Bronchial epithelial cell (primary cell): ENCODE measurements around the gene CGREF1. TPM values are rescaled to one million over a fixed set of nuclear protein-coding genes. Genes with fewer than 3 reads are reported as not detected.

ENCODE experiments used
- DNase-seq: peaks from one replicate; pipeline ENCODE4 v3.0.0-alpha.2; 2010; ENCODE audit warnings: low read depth
- FAIRE-seq: peaks from 2 replicates; lab custom pipeline; 2011; peaks lifted over from hg19 to GRCh38; lab: Jason Lieb, UNC
- H3K27me3 ChIP-seq: 2 replicates; pipeline ENCODE4 v1.5.1; 2011; ENCODE audit warnings: low read length; ENCODE audit not compliant: control insufficient read depth, insufficient read depth
- H3K36me3 ChIP-seq: 2 replicates; pipeline ENCODE4 v1.5.1; 2011; ENCODE audit warnings: low read length; ENCODE audit not compliant: control insufficient read depth, insufficient read depth
- H3K4me3 ChIP-seq: 2 replicates; pipeline ENCODE4 v1.5.1; 2011; ENCODE audit warnings: mild to moderate bottlenecking, low read depth, low read length, control low read depth
- total RNA-seq: library from RNA; depleted of rRNA; stranded (reverse); fragments of >200 nt; gene quantifications from 2 replicates; pipeline ENCODE4 v1.2.1, GENCODE V29; 2014
- TF ChIP-seq, protein P1 (sequence below): IDR thresholded peaks from 2 replicates; pipeline ENCODE4 v1.5.1; 2011; ENCODE audit warnings: mild to moderate bottlenecking, moderate library complexity, low read length, control low read depth, inconsistent platforms; ENCODE audit not compliant: insufficient read depth, severe bottlenecking

The CGREF1 gene
- total RNA-seq, 1 donor from 2014 or later = 0.53 TPM

DNA sequence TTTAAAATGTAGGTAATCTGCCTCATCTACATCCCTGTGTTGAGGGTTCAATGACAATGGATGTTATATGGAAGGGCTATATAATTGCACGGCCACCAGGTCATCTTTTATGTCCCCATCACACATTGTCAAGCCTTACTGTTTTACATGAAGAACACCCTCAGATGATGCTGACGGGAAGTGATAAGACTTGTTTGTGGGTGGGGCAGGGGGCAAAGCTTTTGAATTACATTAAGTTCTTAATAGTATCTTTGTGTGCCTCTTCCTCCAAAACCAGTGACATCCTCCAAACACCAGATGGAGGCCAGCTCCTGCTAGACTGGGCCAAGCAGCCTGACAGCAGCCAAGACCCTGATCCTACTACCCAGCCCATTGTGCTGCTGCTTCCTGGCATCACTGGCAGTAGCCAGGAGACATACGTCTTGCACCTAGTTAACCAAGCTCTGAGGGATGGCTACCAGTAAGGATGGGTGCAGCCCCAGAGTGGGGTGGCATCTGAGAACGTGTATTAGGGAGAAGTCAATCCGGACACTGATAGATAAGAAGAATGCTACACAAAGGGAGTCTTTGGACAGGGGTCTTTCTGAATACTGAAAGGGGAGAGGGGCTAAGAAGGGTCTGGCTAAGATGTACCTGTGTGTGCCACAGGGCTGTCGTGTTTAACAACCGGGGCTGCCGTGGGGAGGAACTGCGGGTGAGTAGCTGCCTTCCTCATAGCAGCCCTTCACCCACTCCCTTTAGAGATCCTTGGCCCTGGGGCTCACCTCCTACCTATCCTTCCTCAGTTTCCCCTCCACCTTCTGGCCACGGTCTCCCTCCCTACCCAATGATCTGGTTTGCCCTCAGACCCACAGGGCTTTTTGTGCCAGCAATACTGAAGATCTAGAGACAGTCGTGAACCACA lies 10.0 kb upstream of the CGREF1 start:
- FAIRE-seq (no peak), DNase-seq (no peak)
- H3K36me3 ChIP-seq = peaks cover 14% of the 10 kb centered on the region
- TF ChIP-seq, protein P1, sequence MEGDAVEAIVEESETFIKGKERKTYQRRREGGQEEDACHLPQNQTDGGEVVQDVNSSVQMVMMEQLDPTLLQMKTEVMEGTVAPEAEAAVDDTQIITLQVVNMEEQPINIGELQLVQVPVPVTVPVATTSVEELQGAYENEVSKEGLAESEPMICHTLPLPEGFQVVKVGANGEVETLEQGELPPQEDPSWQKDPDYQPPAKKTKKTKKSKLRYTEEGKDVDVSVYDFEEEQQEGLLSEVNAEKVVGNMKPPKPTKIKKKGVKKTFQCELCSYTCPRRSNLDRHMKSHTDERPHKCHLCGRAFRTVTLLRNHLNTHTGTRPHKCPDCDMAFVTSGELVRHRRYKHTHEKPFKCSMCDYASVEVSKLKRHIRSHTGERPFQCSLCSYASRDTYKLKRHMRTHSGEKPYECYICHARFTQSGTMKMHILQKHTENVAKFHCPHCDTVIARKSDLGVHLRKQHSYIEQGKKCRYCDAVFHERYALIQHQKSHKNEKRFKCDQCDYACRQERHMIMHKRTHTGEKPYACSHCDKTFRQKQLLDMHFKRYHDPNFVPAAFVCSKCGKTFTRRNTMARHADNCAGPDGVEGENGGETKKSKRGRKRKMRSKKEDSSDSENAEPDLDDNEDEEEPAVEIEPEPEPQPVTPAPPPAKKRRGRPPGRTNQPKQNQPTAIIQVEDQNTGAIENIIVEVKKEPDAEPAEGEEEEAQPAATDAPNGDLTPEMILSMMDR = no peak
- no peaks in the 10 kb centered on the region for H3K27me3 ChIP-seq
- H3K4me3 ChIP-seq = no peak overlapping the region

DNA sequence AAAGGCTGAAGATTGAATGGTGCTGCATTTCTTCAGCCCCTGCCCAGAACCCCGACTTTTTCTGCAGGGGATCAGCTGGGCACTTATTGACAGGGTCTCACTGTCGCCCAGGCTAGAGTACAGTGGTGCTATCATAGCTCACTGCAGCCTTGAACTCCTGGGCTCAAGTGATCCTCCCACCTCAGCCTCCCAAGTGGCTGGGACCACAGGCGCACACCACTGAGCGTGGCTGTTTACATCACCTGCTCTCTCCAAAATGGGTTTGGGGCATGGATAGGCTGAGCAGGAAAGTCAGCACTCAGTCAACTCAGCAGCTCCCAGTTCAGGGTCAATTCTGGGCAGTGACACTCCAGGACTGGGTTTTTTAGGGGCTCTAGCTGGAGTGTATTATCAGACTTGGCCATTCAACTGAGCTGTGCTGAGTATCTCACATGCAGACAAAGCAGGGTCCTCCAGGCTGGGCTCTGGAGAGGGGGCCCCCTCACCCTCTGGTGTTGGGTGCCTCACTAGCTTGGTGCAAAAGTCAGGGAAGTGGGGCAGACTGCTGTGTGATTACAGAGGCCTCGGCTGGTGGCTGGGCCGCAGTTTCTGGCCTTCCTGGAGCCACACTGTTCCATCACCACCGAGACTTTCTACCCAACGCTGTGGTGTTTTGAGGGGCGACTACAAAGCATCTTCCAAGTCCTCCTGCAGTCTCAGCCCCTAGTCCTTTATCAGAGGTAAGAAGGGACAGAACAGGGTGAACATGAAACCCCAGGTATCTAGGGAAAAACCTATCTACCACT lies 9.1 kb upstream of the CGREF1 start:
- TF ChIP-seq, protein P1 = no peak
- FAIRE-seq (no peak), DNase-seq (no peak)
- peaks cover 14% of the 10 kb centered on the region for H3K36me3 ChIP-seq
- no peak overlapping the region for H3K4me3 ChIP-seq
- peaks cover 2% of the 10 kb centered on the region for H3K27me3 ChIP-seq

DNA sequence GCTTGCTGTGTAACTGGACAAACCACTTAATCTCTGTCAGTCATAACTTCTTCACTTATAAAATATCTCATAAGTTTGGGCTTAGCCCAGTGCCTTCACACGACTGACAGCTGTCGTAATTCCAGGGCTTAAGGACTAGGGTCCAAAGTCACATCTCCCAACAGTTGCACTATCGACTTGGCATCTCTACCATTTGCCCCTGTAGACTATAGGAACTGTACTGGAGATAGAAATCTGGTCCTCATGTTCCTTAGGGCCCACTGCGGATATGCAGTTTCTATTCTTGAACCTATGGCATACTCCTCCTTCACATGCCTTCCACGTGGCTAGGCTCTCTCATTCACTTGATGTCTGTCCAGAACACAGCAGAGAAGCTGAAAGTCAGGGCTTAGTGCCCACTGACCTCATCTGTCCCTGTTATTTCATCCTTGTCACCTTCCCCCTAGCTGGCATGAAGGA lies 7.4 kb upstream of the CGREF1 start:
- DNase-seq = no peak
- Histone ChIP-seq H3K27me3 (peaks cover 5% of the 10 kb centered on the region), H3K4me3 (no peak overlapping the region), H3K36me3 (peaks cover 6% of the 10 kb centered on the region)
- no peak for FAIRE-seq
- TF ChIP-seq, protein P1 = no peak

DNA sequence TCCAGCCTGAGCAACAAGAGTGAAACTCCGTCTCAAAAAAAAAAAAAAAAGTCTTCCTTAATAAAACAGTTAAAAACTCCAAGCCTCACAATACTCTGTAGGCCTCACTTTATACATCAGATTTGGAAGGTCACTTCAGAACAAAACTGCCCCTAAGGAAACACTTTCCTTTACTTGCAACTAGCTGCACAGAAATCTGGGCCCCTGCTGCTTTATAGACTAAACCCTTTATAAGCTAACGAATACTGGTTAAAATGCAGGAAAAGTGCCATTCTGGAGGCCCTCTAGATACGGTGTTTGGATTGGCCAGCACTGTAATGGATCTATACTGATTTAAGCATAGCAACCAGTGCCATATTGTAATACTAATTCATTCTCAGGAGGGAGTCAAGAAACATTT lies 6.2 kb upstream of the CGREF1 start:
- FAIRE-seq = no peak
- Histone ChIP-seq H3K4me3 (no peak overlapping the region), H3K36me3 (peaks cover 1% of the 10 kb centered on the region), H3K27me3 (peaks cover 5% of the 10 kb centered on the region)
- no peak for DNase-seq
- TF ChIP-seq, protein P1 = no peak

DNA sequence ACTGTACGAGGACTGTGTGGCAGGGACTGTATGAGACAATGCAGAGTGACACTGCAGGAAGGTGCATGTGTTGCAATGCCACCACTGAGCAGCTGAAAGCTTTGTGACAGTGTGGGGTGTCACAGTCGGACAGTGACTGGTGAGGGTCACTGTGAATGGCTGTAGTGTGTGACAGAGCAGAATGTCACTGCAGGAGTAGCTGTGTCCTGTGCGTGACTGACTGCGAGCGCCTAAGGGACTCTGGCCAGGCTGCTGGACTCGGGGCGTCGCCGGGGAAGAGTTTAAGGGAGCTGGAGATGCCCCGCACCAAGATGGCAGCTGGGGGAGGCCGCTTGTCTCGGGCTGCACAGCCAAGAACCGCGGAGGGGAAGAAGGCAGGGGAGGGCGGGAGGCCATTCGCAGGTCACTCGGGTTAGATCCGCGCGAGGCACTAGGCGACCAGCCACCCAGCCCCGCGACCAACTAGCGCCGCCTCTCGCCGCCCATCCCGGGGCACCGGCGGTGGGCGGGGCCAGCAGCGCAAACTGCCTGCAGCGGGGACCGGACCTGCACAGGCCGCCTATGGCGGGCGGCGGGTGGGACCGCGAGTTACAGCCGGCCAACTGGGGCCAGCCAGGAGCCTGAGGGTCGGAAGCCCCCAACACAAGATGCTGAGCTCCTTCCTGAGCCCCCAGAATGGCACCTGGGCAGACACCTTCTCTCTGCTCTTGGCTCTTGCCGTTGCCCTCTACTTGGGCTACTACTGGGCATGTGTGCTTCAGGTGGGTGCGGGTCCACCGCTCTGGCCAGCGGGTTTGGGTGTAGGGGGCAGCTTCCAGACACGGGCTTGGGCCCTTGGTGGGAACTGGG lies 4.6 kb upstream of the CGREF1 start, which contains the start of gene ABHD1:
Gene ABHD1 (plus strand): TSS at position 514 of the 849 bp plus-strand sequence. CDS start 134 bp downstream, at position 648.
- Histone ChIP-seq H3K4me3 (peak within 1 kb of the TSS; percentile 42), H3K36me3 (no peaks in the 10 kb centered on the region), H3K27me3 (peaks cover 13% of the 10 kb centered on the region)
- DNase-seq = no peak
- TF ChIP-seq, protein P1 = peak; percentile 6
- FAIRE-seq = no peak
